IPS DF 4.7 (cell line): ENCODE measurements around the gene ABCC1.

Experiments used
- DNase-seq: peaks from one replicate; pipeline ENCODE4 v3.0.0-alpha.2; 2013; ENCODE audit warnings: low spot score; ENCODE audit errors: extremely low read depth

Gene ABCC1

DNA sequence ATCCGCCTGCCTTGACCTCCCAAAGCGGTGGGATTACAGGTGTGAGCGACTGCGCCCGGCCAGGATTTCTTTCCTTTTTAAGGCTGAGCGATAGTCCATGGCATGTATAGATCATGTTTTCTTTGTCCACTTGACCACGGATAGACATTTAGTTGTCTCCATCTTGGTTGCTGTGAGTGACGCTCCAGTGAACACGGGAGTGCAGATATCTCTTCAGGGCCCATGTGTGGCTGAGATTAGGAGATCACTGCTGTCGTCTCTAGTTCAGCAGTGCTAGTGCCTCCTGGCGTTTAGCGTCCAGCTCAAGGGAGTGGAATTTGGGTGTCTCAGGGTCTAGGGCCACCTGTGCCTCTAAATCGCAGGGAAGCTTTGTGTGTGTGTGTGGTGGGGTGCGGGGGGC is 41.5 kb downstream of the ABCC1 start:
- DNase-seq: no peak

DNA sequence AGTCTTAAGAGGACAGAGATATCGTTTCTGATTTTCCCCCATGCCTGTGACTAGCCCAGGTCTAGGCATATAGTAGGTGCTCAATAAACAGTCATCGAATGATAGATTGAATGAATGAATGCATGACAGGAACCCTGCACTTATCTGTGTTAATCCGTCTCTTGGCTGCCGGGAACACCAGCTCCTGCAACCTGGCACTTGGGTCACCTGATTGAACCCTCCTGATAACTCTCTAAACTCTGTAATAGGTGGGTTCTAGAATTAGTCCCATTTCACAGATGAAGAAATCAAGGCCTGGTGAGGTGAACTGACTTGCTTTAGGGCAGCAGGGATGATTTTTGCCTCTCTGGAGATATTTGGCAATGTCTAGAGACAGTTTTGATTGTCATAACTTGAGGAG is 43.7 kb downstream of the ABCC1 start:
- DNase-seq: no peak

DNA sequence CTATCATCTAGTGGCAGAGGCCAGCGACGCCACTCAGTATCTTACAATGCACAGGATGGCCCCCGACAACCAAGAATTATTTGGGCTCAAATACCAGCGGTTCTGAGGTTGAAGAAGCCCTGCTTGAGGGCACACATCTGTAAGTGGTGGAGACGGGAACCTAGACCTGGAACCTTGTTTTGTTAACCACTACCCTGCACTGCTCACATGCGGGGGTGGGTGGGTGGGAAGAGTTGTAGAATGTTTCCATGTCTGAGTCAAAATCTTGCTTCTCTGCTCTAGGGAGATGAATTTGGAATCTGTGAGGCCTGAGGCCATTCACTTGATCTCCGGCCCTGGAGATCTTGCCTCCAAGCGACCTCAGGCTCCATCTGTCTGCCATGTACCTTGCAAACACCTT is 44.1 kb downstream of the ABCC1 start:
- DNase-seq: no peak

DNA sequence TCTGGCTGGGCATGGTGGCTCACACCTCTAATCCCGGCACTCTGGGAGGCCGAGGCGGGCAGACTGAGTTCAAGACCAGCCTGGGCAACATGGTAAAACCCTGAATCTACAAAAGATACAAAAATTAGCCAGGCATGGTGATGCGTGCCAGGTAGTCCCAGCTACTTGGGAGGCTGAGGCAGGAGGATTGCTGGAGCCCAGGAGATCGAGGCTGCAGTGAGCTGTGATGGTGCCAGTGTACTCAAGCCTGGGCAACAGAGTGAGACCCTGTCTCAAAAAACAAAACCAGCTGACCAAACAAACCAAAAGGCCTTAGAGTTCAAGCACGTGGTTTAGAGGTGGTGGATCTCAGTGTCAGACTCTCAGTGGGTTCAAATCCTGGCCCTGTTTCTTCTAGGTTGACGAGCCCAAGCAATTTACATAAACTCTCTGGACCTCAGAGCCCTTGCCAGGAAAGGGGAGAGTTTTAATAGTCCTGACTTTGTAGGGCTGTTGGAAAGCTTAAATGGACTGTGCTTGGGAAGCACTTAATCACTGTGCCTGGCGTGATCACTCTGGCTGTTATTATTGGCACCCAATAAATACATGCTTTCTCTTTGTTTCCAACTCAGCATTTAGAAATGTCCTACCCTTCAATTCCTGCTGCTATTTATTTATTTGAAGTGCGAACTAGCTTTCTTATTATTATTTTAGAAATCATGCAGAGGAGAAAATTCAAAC is 44.7 kb downstream of the ABCC1 start:
- no peak for DNase-seq

DNA sequence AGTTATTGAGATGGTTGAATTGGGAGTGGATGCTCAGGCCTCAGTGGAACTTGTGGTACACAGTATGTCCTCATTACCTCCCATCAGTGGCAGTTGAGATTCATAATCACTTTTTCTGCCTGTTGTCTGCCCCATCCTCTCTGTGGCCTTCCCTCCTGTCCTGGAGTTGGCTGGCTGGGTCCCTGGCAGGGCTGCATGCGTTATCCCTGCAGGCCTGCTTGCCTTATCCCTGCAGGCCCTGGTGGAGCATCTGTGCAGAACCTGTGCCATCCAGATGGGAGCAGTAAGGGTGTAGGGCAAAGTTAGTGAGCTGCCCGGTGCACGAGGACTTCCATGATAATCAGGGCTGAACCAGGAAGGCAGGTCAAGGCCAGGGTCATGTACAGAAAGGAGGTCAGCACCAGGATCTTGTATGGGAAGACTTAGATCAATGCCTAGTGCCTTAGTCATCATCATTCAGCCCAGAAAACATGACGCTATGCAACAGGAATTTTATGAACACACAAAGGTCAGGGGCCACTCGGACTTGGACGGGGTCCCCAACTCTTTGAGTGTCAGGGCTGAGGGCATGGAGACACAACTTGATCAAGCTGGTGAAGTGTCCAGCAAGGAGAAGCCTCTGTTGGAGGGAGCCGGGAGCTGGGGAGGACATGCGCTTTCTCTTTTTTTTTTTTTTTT is 47.2 kb downstream of the ABCC1 start:
- no peak for DNase-seq

DNA sequence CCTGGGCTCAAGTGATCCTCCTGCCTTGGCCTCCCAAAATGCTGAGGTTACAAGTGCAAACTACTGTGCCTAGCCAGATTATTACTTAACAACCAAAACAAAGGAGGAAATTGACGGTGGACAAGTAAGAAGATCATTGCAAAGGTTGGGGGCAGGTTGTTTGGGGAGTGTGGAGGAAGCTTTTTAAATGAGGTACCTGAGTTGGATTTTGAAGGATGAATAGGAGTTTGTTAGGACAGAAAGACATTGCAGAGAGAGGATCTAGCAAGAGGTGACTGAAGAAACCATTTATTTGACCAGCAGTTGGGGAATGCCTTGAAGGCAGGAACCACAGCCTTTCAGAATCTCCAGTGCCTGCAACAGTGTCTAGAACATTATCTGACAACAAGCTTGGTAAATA is 51.3 kb downstream of the ABCC1 start:
- DNase-seq: no peak

DNA sequence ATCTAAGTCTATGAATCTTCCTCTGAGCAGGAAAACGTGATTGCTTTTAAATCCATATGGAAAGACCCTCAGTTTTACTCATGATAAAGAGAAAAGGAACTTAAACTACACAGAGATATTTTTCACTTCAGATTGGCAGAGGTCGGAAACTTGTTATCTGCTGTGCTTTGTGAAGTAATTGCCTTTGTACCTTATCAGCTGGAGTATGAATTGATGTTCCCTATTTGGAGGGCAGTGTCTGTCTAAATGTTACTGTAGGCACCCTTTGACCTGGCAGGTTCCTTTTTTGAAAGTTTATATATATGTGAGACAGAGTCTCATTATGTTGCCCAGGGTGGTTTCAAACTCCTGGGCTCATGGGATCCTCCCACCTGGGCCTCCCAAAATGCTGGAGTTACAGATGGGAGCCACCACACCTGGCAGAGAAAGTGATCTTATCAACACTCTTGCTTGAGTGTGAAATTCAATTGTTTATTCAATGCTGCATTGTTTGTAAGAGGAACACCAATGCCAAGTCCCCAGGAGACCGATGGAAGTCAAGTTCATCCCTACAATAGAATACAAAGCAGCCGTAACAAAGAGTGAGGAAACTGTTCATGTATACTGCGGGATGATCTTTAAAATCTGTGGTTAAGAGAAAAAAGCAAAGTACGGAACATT is 52.3 kb downstream of the ABCC1 start:
- DNase-seq: no peak

DNA sequence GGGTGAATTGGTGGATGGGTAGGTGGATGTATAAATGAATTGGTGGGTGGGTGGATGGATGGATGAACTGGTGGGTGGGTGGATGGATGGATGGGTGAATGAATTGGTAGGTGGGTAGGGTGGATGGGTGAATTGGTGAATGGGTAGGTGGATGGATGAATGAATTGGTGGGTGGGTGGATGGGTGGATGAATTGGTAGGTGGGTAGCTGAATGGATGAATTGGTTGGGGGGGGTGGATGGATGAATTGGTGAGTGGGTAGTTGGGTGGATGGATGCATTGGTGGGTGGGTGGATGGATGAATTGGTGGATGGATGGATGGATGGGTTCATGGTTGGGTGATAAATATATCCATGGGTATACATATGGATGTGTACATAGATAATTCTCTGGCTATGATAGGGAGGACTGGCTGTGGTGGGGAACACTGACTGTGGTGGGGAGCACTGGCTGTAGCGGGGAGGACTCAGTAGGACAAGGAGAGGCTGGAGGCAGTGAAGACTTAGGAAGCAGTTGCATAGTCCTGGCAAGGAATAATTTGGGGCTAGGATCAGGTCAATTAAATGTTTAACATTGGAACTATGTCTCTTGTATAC is 54.4 kb downstream of the ABCC1 start:
- no peak for DNase-seq

DNA sequence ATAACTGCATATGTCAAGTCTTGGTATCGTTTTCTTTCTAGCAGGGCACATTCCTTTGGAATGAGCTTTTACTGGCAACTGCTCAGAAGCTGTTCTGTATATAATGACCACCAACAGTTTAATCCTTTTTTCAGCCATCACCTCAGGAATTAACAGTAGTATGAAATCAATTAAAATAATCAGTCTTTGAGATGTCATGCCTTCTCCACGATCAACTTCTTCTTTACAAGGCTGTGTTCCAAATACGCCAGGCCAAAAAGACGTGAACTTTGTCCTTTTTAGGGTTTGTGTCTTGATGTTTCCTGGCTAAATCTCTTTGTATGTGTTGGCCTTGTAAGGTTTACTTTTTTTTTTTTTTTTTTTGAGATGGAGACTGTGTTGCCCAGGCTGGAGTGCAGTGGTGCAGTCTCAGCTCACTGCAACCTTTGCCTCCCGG is 54.9 kb downstream of the ABCC1 start:
- DNase-seq: no peak

DNA sequence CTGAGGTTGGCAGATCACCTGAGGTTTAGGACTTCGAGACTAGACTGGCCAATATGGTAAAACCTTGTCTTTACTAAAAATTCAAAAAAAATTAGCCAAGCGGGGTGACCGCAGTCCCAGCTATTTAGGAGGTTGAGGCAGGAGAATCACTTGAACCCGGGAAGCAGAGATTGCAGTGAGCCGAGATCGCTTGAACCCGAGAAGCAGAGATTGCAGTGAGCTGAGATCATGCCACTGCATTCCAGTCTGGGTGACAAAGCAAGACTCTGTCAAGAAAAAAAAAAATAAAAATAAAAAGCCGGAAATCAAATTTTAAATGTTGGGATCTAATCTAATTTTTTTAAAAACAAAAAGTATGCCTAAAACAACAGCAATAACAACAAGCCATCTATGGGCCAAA is 56.3 kb downstream of the ABCC1 start:
- no peak for DNase-seq

DNA sequence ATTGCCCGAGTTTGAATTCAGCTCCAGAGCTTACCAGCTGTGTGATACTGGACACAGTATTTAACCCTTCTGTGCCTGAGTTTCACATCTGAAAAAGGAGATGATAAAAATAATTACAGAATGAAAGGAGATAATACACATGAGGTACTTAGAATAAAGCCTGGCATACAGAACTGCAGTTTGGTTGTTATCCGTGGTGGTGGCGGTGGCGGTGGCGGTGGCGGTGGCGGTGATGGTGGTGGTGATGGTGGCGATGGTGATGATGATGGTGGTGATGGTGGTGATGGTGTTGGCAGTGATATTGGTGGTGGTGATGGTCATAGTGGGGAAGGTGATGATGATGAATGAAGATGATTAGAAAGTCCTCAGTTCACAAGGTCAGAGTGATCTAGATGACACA is 57.2 kb downstream of the ABCC1 start:
- no peak for DNase-seq

DNA sequence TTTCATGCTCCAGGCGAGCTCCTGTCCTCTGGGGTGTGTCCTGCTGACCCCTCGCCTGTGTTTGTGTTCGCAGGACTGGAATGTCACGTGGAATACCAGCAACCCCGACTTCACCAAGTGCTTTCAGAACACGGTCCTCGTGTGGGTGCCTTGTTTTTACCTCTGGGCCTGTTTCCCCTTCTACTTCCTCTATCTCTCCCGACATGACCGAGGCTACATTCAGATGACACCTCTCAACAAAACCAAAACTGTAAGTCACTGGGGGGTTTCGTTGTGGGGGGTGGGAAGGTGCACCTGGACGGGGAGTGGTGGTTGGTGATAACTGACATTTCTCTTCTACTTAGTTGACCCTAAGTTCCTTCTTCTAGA is 58.3 kb downstream of the ABCC1 start:
- no peak for DNase-seq

DNA sequence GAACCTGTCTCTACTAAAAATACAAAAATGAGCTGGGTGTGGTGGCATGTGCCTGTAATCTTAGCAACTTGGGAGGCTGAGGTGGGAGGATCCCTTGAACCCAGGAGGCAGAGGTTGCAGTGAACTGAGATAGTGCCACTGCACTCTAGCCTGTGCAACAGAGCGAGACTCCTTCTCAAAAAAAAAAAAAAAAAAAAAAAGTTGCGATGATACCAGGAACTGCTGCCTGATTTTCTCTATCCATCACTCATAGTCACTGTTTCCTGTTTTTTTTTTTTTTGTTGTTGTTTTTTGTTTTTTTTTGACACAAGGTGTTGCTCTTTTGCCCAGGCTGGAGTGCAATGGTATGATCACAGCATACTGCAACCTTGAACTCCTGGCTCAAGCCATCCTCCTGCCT is 59.2 kb downstream of the ABCC1 start:
- DNase-seq: no peak

DNA sequence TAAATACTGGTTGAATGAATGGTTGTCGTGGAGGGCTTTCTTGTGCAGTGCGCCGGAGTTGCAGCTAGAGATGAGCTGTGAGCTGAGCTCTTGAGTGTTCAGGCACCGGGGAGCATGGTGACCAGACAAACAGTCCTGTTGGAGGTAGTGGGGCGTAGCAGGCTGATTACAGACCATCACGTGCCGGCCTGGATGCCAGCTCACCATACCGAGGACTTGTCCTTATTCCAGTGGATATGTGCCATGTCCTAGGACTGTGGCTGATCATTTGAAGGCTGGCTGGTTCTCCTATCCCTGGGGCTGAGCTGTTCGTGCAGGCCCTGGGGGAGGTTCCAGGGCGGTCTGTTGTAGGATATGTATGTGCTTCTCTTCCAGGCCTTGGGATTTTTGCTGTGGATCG is 60.0 kb downstream of the ABCC1 start:
- DNase-seq: no peak

DNA sequence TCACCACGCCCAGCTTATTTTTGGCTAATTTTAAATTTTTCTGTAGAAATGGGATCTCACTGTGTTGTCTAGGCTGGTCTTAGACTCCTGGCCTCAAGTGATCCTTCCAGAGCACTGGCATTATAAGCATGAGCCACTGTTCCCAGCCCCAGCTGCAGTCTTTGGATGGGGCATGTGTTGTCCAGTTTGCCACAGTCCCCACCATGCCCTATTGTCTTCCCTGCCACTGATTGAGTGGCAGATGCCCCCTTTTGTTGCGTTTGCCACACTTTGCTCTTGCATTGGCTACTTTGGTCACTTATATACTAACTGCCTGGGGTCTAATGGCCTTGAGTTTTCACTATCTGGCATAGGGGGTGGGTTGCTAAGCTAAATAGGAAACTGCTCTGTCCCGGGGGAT is 60.8 kb downstream of the ABCC1 start:
- no peak for DNase-seq

DNA sequence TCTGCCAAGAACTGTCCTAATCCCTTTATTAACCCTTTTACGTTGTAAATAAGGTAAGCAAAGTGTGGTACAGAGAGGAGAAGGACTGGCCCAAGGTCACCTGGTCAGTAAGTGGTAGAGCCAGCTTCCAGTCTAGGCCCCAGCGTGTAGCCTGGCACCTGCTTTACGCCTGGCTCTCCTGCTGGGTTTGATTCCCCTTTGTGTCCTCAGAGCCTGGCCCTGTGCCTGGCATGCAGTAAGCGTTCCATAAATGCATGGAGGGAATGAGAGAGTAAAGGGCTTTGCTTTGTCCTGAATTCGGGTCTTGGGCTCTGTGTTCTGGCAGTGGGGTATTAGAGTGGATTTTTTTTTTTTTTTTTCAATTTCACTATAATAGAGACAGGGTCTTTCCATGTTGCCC is 62.7 kb downstream of the ABCC1 start:
- DNase-seq: no peak

DNA sequence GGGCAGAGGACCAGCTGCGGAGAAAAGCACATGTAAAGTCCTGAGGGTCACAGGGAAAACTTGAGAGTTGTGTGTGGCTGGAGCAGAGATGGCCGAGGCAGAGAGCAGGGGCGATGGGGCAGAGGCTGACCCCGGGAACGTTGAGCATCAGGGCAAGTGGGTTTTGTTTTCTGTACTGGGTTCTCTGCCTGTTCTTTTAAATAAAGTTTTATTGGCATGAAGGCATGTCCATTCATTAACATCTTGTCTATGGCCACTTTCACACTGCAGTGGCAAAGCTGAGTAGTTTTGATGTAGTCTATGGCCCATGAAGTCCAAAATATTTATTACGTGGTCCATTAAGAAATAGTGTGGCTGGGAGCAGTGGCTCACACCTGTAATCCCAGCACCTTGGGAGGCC is 64.4 kb downstream of the ABCC1 start:
- DNase-seq: no peak

DNA sequence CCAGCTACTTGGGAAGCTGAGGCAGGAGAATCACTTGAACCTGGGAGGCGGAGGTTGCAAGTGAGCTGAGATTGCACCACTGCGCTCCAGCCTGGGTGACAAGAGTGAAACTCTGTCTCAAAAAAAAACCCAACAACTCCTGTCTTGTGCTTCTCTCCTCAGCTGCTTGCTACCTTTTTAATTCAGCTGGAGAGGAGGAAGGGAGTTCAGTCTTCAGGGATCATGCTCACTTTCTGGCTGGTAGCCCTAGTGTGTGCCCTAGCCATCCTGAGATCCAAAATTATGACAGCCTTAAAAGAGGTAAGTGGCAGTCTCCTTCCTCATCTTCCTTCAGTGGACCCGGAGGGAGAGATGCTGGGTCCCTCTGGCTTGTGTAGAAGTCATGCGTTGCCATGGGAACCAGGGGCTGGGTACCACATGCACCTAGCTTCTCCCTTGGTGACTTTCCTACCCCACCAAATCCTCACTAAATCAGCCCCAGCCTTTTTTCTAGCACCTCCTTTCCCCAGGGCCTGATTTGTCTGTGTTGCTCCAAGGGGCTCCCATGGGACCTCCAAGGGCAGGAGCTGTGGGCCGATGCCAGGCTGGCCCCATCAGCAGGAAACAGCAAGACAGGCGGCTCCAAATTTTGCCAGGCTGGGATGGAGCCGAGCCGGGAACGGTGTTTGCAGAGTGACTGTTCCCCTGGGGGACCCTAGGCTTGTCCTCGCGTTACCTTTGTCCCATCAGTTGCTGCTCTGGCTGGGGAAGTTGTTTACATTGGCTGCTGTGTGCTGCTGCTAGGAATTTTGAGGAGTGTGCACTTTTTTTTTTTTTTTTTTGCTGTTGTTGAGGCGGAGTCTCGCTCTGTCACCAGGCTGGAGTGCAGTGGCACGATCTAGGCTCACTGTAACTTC is 65.2 kb downstream of the ABCC1 start:
- no peak for DNase-seq

DNA sequence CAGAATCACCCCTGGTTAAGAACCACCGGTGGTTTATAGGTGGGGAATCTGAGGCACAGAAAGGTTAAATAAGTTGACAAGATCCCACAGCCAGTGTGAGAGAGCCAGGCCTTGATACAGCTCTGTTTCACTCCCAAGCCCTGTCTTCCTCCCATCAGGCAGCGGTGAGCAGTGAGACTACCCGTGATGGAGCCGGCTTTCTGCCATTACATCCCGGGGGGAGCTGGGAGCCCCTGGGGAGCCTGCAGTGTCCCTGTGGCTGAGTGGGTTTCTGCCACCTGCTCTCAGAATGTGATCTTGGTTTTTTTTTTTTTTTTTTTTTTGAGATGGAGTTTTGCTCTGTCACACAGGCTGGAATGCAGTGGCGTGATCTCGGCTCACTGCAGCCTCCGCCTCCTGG is 66.4 kb downstream of the ABCC1 start:
- DNase-seq: no peak

DNA sequence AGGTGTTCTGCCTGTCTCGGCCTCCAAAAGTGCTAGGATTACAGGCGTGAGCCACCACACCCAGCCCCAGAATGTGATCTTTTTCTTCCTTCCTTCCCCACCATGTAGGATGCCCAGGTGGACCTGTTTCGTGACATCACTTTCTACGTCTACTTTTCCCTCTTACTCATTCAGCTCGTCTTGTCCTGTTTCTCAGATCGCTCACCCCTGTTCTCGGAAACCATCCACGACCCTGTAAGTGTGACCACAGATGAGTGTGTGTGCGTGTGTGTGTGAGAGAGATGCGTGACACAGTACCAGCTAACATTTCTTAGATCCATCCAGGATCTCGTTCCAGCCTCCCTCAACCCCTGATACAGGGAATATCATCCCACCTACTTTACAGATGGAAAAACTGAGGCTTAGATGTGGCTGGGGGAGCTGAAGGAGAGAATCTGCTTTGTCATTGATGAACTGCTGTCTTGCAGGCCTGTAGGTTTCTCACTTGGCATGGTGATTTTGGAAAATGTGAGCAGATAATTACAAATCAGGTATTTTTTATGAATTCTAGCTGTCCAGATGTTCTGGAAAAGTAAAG is 67.1 kb downstream of the ABCC1 start:
- no peak for DNase-seq

DNA sequence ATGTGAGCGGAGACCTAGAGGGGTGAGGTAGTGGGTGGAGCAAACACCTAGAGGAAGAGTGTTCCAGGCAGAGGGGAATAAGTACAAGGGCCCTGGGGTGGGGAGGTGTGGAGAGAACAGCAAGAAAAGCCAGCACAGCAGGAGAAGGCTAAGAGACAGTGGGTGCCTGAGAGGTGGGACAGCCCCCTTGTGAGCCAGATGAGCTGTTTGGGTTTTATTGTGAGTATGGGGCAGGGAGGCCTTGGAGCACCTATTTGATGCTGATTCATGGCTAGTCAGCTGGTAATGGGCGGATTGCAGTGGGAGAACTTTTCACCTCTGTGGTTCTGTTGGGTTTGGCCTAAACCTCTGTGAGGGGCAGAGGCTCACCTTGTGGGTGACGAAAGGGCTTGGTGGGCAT is 68.4 kb downstream of the ABCC1 start:
- DNase-seq: no peak
